Thyroid gland (tissue), 4 donors: ENCODE data around the gene IRGC. TPM values are rescaled to one million over a fixed set of nuclear protein-coding genes. Genes with fewer than 3 reads are reported as not detected.

Experiments used
- DNase-seq, 2 donors: peaks; one replicate each; pipeline ENCODE4 v3.0.0-alpha.2; 2019
- H3K27ac ChIP-seq, 3 donors: fragments of 200-600 bp; sonication (generic); 1 replicate in 2 of 3; 2 replicates in 1 of 3; pipeline ENCODE4 v1.5.1; 2016 to 2019; ENCODE audit warnings: mild to moderate bottlenecking in 1 of 3, moderate library complexity in 1 of 3
- H3K27me3 ChIP-seq: fragments of 200-600 bp; sonication (generic); one replicate; pipeline ENCODE4 v1.5.1; 2019
- H3K36me3 ChIP-seq, 2 donors: fragments of 200-600 bp; sonication (generic); one replicate each; pipeline ENCODE4 v1.5.1; 2016 to 2019
- H3K4me1 ChIP-seq, 2 donors: fragments of 200-600 bp; sonication (generic); one replicate each; pipeline ENCODE4 v1.5.1; 2017 to 2019
- H3K4me3 ChIP-seq, 3 donors: fragments of 200-600 bp; sonication (generic); replicated peaks in 1 of 3; 1 replicate in 2 of 3; 2 replicates in 1 of 3; pipeline ENCODE4 v1.5.1; 2016; ENCODE audit warnings: mild to moderate bottlenecking in 1 of 3
- H3K9me3 ChIP-seq: fragments of 200-600 bp; sonication (generic); one replicate; pipeline ENCODE4 v1.5.1; 2017
- POLR2A ChIP-seq, 2 donors: fragments of 450-650 bp; IDR thresholded peaks; one replicate each; pipeline ENCODE4 v1.6.1; 2017; ENCODE audit warnings: antibody characterized with exemption in 2 of 2, mild to moderate bottlenecking in 2 of 2, moderate library complexity in 1 of 2
- WGBS, 2 donors: methylation state at CpG; one replicate each; pipeline ENCODE4 v1.1.5; 2017; 5-methylcytosine and 5-hydroxymethylcytosine counted together
- intact Hi-C: fragments of 100-400 bp; cut with DNase I; formaldehyde crosslinking; loops from one replicate; pipeline ENCODE4 v1.15.1; 2023
- total RNA-seq, 4 donors: library from RNA; depleted of rRNA; stranded (reverse); fragments of >200 nt; gene quantifications; one replicate each; pipeline ENCODE4 v1.2.3, GENCODE V29; 2016
- TF ChIP-seq, protein P1 (sequence below), 6 experiments: fragments of 200-600 bp in 3 of 6; fragments of 450-650 bp in 3 of 6; sonication (generic) in 3 of 6; IDR thresholded peaks; one replicate each; pipeline ENCODE4 v1.5.1; 2016 to 2019; ENCODE audit warnings: antibody characterized with exemption in 6 of 6, mild to moderate bottlenecking in 2 of 6, inconsistent platforms in 1 of 6, moderate library complexity in 1 of 6

Gene IRGC
- total RNA-seq, 4 donors from 2014 or later, result 1.1 TPM; not detected in 3

DNA sequence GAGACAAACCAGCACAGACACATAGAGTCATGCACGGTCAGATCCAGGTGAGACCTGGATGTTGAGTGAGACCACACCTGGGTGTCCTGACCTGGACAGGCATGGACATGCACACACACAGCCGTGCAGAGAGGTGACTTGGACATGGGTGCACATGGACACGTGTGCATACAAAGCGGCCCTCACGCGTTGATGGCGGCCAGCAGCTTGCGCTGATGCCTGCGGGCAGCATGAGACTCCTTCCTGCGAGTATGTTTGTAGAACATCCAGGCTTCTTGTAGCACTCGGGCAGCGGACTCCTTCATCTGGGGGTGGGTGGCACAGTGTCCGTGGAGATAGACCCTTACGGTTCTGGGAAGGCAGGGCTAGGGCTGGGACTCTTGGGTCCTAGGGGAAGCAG lies 53.4 kb downstream of the IRGC start:
- TF ChIP-seq, protein P1, sequence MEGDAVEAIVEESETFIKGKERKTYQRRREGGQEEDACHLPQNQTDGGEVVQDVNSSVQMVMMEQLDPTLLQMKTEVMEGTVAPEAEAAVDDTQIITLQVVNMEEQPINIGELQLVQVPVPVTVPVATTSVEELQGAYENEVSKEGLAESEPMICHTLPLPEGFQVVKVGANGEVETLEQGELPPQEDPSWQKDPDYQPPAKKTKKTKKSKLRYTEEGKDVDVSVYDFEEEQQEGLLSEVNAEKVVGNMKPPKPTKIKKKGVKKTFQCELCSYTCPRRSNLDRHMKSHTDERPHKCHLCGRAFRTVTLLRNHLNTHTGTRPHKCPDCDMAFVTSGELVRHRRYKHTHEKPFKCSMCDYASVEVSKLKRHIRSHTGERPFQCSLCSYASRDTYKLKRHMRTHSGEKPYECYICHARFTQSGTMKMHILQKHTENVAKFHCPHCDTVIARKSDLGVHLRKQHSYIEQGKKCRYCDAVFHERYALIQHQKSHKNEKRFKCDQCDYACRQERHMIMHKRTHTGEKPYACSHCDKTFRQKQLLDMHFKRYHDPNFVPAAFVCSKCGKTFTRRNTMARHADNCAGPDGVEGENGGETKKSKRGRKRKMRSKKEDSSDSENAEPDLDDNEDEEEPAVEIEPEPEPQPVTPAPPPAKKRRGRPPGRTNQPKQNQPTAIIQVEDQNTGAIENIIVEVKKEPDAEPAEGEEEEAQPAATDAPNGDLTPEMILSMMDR (IDR thresholded peaks at IDR 0.05), result no peak
- TF ChIP-seq POLR2A (IDR thresholded peaks at IDR 0.05), result no peak
- 83 to 90% methylated on average over 11 to 14 of the region's 14 CpGs for WGBS, 2 donors
- no peaks in the 10 kb centered on the region for H3K36me3 ChIP-seq
- peaks cover under 1% of the 10 kb centered on the region for H3K27me3 ChIP-seq
- no peaks in the 10 kb centered on the region for H3K9me3 ChIP-seq
- peaks cover under 1 to 16% of the 10 kb centered on the region in 2 donors for H3K4me1 ChIP-seq
- no peak for DNase-seq
- no peak overlapping the region for H3K27ac ChIP-seq
- intact Hi-C loops, result no loop called here
- no peak overlapping the region for H3K4me3 ChIP-seq

Other genes starting within 250 kb of the IRGC start
- 10 to 100 TPM in 1 of 4 donors, 1 to 10 TPM in 3; 4.4 to 19.6 (median 7.4) TPM for gene PHLDB3, start 211.3 kb upstream of the IRGC start, total RNA-seq
- 10 to 100 TPM; 22.4 to 61.9 (median 32.5) TPM for gene ETHE1, start 188.9 kb upstream of the IRGC start, total RNA-seq
- gene ZNF575, start 182.9 kb upstream of the IRGC start, total RNA-seq, result 1 to 10 TPM in 1 of 4 donors, not detected in 3; 1.4 TPM
- gene XRCC1, start 140.5 kb upstream of the IRGC start, total RNA-seq, result 10 to 100 TPM; 29.6 to 38.8 (median 31.3) TPM
- 10 to 100 TPM; 11.8 to 19.3 (median 13.2) TPM for gene PINLYP, start 140.3 kb upstream of the IRGC start, total RNA-seq
- gene IRGQ, start 119.9 kb upstream of the IRGC start, total RNA-seq, result 10 to 100 TPM; 18.0 to 33.5 (median 23.5) TPM
- gene ZNF576, start 119.5 kb upstream of the IRGC start, total RNA-seq, result 10 to 100 TPM; 15.7 to 23.5 (median 17.9) TPM
- gene SRRM5, start 104.0 kb upstream of the IRGC start, total RNA-seq, result 1 to 10 TPM in 1 of 4 donors, under 1 TPM in 2, not detected in 1; 0.27 to 1.5 (median 0.59) TPM
- gene ZNF428, start 96.4 kb upstream of the IRGC start, total RNA-seq, result 10 to 100 TPM; 28.9 to 61.5 (median 33.5) TPM
- 10 to 100 TPM in 1 of 4 donors, 1 to 10 TPM in 3; 2.3 to 11.9 (median 3.4) TPM for gene CADM4, start 76.2 kb upstream of the IRGC start, total RNA-seq
- 10 to 100 TPM in 1 of 4 donors, 1 to 10 TPM in 3; 2.4 to 21.1 (median 4.5) TPM for gene PLAUR, start 45.9 kb upstream of the IRGC start, total RNA-seq
- gene SMG9, start 38.9 kb downstream of the IRGC start, total RNA-seq, result 10 to 100 TPM; 15.5 to 34.4 (median 18.8) TPM
- 1 to 10 TPM in 2 of 4 donors, under 1 TPM in 2; 0.29 to 1.7 (median 1.0) TPM for gene KCNN4, start 64.9 kb downstream of the IRGC start, total RNA-seq
- gene LYPD5, start 86.4 kb downstream of the IRGC start, total RNA-seq, result 1 to 10 TPM; 1.6 to 7.6 (median 2.5) TPM
- gene ZNF283, start 111.2 kb downstream of the IRGC start, total RNA-seq, result 10 to 100 TPM in 3 of 4 donors, 1 to 10 TPM in 1; 9.9 to 29.1 (median 18.9) TPM
- 1 to 10 TPM in 3 of 4 donors, under 1 TPM in 1; 0.89 to 2.5 (median 2.0) TPM for gene ZNF404, start 167.9 kb downstream of the IRGC start, total RNA-seq
- 10 to 100 TPM; 17.4 to 19.7 (median 18.3) TPM for gene ZNF45, start 219.2 kb downstream of the IRGC start, total RNA-seq
- gene ZNF221, start 235.2 kb downstream of the IRGC start, total RNA-seq, result 10 to 100 TPM in 2 of 4 donors, 1 to 10 TPM in 2; 5.9 to 17.2 (median 9.9) TPM